HG03064 (cell line): Measurements from ENCODE around the gene FAM83G.
A peak's percentile ranks its signal among the peaks of the same experiment; 100 is the strongest.
"Not testable (repeated sequence)": the region's sequence is repeated elsewhere in the genome, so short reads cannot be mapped to it uniquely, and the experiment has no call there.

Experiments used
- ATAC-seq: cut with Tn5 transposase; IDR thresholded peaks from one replicate; pipeline ENCODE4 v1.9.1; 2021; ENCODE audit warnings: low read depth; ENCODE audit not compliant: unreplicated experiment

Gene FAM83G, protein sequence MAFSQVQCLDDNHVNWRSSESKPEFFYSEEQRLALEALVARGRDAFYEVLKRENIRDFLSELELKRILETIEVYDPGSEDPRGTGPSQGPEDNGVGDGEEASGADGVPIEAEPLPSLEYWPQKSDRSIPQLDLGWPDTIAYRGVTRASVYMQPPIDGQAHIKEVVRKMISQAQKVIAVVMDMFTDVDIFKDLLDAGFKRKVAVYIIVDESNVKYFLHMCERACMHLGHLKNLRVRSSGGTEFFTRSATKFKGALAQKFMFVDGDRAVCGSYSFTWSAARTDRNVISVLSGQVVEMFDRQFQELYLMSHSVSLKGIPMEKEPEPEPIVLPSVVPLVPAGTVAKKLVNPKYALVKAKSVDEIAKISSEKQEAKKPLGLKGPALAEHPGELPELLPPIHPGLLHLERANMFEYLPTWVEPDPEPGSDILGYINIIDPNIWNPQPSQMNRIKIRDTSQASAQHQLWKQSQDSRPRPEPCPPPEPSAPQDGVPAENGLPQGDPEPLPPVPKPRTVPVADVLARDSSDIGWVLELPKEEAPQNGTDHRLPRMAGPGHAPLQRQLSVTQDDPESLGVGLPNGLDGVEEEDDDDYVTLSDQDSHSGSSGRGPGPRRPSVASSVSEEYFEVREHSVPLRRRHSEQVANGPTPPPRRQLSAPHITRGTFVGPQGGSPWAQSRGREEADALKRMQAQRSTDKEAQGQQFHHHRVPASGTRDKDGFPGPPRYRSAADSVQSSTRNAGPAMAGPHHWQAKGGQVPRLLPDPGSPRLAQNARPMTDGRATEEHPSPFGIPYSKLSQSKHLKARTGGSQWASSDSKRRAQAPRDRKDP

DNA sequence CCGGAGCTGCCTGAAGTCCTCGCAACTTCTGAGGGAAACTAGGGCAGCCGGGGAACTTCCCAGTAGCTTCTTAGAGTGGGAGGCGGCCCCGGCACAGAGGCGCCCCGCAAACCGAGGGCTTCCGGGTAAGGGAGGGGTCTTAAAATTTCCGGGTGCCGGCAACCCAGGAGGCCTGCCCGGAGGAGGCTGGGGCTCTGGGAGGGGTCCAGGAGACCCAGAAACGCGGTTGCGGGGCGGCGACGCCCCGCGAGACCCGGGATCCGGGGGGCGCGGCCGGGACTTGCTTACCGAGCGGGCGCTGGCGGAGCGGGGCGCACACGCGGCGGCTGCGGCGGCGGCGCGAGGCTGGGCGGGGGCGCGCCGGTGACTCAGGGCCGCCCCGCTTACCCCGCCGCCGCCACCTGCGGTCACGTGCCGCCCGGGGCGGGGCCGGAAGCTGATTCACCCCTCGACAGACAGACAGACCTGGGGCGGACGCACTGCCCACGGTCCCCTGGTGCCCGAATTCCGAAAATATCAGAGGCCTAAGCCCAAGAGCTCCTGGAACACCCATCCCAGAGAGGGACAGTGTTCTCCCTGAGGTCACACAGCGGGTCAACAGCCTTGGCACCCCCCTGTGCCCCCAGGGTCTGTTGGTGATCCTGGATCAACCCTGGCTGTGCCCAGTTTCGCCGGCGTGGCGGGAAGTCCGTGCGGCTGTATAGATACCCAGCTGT lies at the start of gene FAM83G:
Gene FAM83G, minus strand, starts transcription at position 344 of the 716 bp plus-strand sequence. CDS start 723 bp downstream, outside the sequence.
- peak; percentile 45 for ATAC-seq

DNA sequence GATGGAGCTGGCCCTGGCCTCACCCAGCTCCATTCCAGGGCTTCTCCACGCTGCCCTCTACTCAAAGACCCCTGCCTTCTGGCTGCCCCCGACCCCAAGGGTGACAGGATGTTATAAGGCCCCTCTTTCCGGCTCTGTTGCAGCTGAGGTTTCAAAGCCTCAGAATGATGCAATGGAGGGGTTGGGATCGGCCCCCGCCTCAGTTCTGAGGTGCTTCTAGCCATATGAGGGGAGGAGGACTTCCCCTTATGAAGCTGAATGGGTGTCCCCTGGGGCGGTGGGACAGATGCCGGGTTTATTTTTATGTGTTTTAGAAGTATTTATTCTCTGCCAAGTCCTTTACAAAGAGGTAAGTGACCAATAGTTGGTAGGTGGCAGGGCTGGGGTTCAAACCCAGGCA lies 44.3 kb upstream of the FAM83G start:
- ATAC-seq = not testable (repeated sequence)

GRCh38 chr17:19047510-19047909 lies 42.9 kb upstream of the FAM83G start:
- ATAC-seq = not testable (repeated sequence)

GRCh38 chr17:19046782-19047375 lies 42.3 kb upstream of the FAM83G start, which contains the start of gene GRAP:
GRAP (minus strand) TSS chr17:19046957; CDS start chr17:19046926, 31 bp downstream.
- not testable (repeated sequence) for ATAC-seq

DNA sequence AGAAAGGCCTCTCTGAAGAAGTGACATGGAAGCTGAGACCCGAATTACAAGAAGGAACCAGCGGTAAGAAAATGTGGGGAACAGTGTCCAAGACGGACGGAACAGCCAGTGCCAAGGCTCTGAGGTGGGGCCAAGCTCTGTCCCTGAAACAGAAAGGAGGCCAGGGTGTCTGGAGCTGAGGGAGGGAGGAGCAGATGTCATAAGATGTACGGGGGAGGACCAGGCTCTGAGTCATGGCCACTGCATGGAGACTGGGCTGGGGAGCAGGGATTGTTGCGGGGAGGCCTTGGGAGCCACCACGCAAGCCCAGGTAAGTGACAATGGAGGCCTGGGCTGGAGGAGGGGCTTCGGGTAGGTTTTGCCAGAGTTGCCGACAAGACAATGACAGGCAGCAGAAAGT lies 40.1 kb upstream of the FAM83G start:
- ATAC-seq = not testable (repeated sequence)

GRCh38 chr17:19043032-19043431 lies 38.5 kb upstream of the FAM83G start:
- ATAC-seq = not testable (repeated sequence)

GRCh38 chr17:19042369-19042768 lies 37.8 kb upstream of the FAM83G start:
- ATAC-seq = not testable (repeated sequence)

- not testable (repeated sequence) for ATAC-seq
These were observed 37.3 kb upstream of the FAM83G start for GRCh38 chr17:19041871-19042270.

DNA sequence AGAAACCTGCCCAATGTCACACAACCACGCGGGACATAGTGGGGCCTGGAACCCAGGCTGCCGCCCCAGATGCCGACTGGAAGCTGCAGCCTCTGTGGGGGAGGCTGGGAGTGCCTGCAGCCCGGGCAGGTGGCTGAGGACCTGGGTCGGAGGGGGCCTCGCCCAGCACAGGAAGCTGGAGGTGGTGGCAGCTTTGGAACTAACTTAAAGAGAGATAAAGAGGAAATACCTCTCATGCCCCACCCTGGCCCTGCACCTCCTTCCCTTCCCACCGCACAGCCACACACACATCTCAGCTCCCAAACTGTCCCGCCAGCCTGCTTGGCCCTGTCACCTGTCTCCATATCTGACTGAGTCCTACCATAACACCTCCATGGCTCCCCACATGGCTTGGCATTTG lies 35.8 kb upstream of the FAM83G start:
- not testable (repeated sequence) for ATAC-seq

DNA sequence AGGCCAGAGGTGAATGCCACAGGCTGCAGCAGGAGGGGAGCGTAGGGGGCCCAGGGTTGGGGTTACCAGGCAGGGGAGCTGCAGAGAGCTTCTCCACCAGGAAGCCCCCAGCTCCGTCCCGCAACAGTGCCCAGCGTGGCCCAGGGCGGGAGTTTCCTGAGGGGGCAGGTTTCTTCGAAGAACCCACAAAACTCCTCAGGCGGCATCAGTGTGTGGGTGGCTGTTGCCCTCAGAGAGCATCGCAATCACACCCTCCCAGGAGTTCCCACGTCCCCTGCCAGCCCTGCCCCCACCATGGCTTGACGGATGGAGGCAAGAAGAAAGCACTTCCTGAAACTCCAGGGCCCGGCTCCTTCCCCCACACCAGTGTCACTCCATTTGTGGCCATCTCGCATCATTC lies 34.2 kb upstream of the FAM83G start:
- not testable (repeated sequence) for ATAC-seq

DNA sequence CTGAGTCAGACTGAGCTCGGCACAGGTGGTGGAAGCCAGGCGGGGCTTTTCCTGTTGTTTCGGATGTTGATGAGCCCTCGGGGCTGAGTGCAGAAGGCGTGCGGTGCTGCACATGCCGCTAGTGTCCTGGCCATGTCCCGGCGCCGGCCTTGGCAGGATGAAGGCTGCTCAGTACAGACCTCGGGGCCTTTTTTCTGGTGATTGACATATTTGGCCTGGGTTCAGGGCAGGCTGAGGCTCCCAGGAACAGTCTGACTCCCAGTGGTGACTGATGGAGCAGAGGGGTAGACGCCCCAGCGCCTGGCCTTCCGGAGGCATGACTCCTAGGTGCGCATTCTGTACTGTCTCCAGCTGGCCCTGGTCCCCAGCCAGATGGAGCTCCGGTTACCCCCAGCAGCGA lies 33.4 kb upstream of the FAM83G start:
- not testable (repeated sequence) for ATAC-seq

DNA sequence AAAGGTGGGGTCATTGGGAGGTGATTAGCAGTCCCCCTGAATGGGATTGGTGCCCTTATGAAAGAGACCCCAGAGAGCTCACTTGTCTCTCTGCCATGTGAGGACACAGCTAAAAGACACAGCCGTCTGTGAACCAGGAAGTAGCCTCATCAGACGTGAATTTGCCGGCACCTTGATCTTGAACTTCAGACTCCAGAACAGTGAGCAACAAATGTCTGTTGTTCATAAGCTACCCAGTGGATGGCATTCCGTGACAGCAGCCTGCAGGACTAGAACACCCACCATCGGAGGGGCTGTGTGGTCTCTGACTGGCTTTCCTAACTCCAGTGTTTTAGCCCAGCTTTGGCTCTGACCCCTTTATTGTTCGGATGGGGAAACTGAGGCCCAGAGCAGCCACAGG lies 33.0 kb upstream of the FAM83G start:
- ATAC-seq = not testable (repeated sequence)

GRCh38 chr17:19036186-19036585 lies 31.6 kb upstream of the FAM83G start:
- ATAC-seq = not testable (repeated sequence)

DNA sequence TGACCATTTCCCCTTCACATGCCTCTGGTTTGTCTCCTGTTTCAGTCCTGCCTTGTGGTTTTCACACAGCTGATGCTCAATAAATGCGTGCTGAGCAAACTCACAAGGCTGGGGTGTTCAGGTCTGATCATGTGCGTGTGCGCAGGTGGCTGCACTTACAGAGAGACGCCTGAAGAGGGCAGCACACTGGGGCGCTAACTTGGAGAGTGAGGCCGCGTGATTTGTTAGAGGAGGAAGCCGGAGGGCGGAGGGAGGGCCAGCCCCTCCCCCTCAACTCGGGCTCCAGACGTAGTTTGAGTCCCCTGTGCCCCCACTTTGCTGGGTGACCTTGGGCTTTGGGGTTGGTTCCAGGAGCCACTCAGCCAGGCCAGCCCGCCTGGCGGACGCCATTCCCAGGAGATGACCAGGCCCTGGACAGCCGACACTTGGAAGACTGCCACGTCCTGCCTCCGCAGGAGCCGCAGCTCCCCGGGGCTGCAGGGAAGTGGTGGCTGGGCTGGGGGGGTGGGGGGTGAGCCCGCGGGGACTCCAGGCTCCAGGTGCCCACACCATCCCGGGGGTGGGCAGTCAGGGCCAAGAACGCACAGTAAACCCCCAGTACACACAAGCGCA lies 27.9 kb upstream of the FAM83G start:
- not testable (repeated sequence) for ATAC-seq

- not testable (repeated sequence) for ATAC-seq
These were observed 27.2 kb upstream of the FAM83G start for GRCh38 chr17:19031729-19032128.

DNA sequence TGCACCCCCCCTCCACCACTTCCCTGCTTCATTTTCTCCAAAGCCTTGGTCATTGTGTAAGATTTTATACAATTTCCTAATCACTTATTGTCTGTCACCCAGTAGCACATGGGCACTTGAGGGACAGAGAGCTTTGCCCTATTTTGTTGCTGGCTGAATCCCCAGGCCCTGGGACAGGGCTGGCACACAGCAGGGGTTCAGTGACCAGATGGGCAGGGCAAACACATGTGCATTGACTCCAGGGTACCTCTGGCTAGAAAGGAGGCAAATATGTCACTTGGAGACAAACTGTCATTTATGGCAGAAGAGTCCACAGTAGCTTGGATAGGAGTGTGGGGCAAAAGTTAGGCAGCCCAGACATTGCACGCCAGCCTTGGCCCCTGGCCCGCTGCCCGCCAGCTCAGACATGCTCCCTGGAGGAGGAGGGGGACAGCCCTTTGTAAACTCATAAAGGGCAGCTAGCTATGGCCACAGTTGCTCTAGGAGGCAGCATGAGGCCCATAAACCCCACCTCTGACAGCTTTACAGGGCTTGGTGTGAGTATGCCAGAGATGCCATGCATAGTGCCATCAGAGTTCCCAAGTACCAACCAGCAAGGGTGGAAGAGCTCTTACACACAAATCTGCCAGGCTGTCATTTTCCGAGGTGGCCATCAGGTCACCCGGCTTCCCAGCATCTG lies 26.3 kb upstream of the FAM83G start:
- ATAC-seq = not testable (repeated sequence)

- ATAC-seq = not testable (repeated sequence)
These were observed 25.2 kb upstream of the FAM83G start for GRCh38 chr17:19029740-19030139.

GRCh38 chr17:19028671-19029070 lies 24.1 kb upstream of the FAM83G start:
- not testable (repeated sequence) for ATAC-seq
